SK-N-MC (cell line): ENCODE results near the gene KHNYN.

ENCODE experiments used
- EZH2 ChIP-seq: fragments of 200-600 bp; sonication (generic); IDR thresholded peaks from one replicate; pipeline ENCODE4 v1.6.1; 2017; ENCODE audit warnings: antibody characterized with exemption
- FOXP2 ChIP-seq: optimal IDR thresholded peaks from 2 replicates; pipeline ENCODE3; 2011; ENCODE audit warnings: mild to moderate bottlenecking, moderate library complexity; ENCODE audit not compliant: insufficient read depth; ENCODE audit errors: extremely low read length, control extremely low read depth
- POLR2AphosphoS5 ChIP-seq: IDR thresholded peaks from 2 replicates; pipeline ENCODE4 v1.6.1; 2012; ENCODE audit warnings: mild to moderate bottlenecking, low read depth, low read length, borderline replicate concordance

GRCh38 chr14:24403294-24403998 is 26.3 kb upstream of the KHNYN start:
- no peak for TF ChIP-seq EZH2
- no peak for TF ChIP-seq POLR2AphosphoS5
- no peak for TF ChIP-seq FOXP2
